A673 (cell line): ENCODE measurements around the gene CACNA2D4. TPM values are rescaled to one million over a fixed set of nuclear protein-coding genes. Genes with fewer than 3 reads are reported as not detected.

Experiments used
- BruUV-seq: library from RNA; stranded (reverse); fragments of 400-500 nt; replicated peaks from 2 replicates; lab custom pipeline; 2021; lab: Mats Ljungman, UMichigan
- CTCF ChIA-PET: fragments of 300-600 bp; sonication (Branson Sonifier 250); formaldehyde crosslinking; loops from one replicate; lab custom pipeline; 2022; ENCODE audit warnings: antibody characterized with exemption; lab: Charles Lee
- POLR2A ChIA-PET: fragments of 300-600 bp; sonication (Branson Sonifier 250); formaldehyde crosslinking; loops from one replicate; lab custom pipeline; 2022; ENCODE audit warnings: antibody characterized with exemption; ENCODE audit not compliant: low non-redundant PET; lab: Charles Lee
- DNase-seq: peaks from one replicate; pipeline ENCODE4 v3.0.0-alpha.2; 2015; ENCODE audit warnings: low spot score
- H3K27ac ChIP-seq: fragments of 200-600 bp; sonication (generic); 2 replicates; pipeline ENCODE4 v1.5.1; 2016; ENCODE audit warnings: mixed run types, low read depth, mild to moderate bottlenecking, mixed read lengths, antibody characterized with exemption, low read length; ENCODE audit not compliant: poor library complexity, severe bottlenecking
- H3K27me3 ChIP-seq: fragments of 200-600 bp; sonication (generic); replicated peaks from 2 replicates; pipeline ENCODE4 v1.6.1; 2017; ENCODE audit warnings: mixed run types, low read depth, mild to moderate bottlenecking, mixed read lengths, antibody characterized with exemption, low read length; ENCODE audit not compliant: insufficient read depth, poor library complexity
- H3K36me3 ChIP-seq: fragments of 200-600 bp; sonication (generic); 2 replicates; pipeline ENCODE4 v1.6.1; 2016; ENCODE audit warnings: mixed run types, mild to moderate bottlenecking, mixed read lengths, antibody characterized with exemption, low read length; ENCODE audit not compliant: insufficient read depth, poor library complexity, severe bottlenecking
- H3K4me1 ChIP-seq: fragments of 200-600 bp; sonication (generic); 2 replicates; pipeline ENCODE4 v1.6.1; 2017; ENCODE audit warnings: mixed run types, mild to moderate bottlenecking, mixed read lengths, antibody characterized with exemption, low read length; ENCODE audit not compliant: insufficient read depth, poor library complexity, severe bottlenecking
- H3K4me3 ChIP-seq: fragments of 200-600 bp; sonication (generic); 2 replicates; pipeline ENCODE4 v1.5.1; 2016; ENCODE audit warnings: low read depth, mixed run types, mild to moderate bottlenecking, mixed read lengths, low read length; ENCODE audit not compliant: poor library complexity, severe bottlenecking
- H3K9me3 ChIP-seq: fragments of 200-600 bp; sonication (generic); 2 replicates; pipeline ENCODE4 v1.6.1; 2016; ENCODE audit warnings: mixed run types, low read depth, mild to moderate bottlenecking, mixed read lengths, antibody characterized with exemption, low read length; ENCODE audit not compliant: poor library complexity, severe bottlenecking
- CTCF ChIP-seq: fragments of 300-800, 200-600 bp; sonication (generic); conservative IDR thresholded peaks from 2 replicates; pipeline ENCODE4 v1.5.1; 2017; ENCODE audit warnings: low read depth, mild to moderate bottlenecking, antibody characterized with exemption, low read length, moderate library complexity, mixed read lengths
- EZH2 ChIP-seq: fragments of 200-600 bp; sonication (generic); IDR thresholded peaks from 2 replicates; pipeline ENCODE4 v1.6.1; 2017; ENCODE audit warnings: borderline replicate concordance, low read depth, mild to moderate bottlenecking, mixed read lengths, antibody characterized with exemption, low read length; ENCODE audit not compliant: poor library complexity, severe bottlenecking
- intact Hi-C: fragments of 100-400 bp; cut with micrococcal nuclease; formaldehyde crosslinking; loops from one replicate; pipeline ENCODE4 v1.10.0; 2022; ENCODE audit not compliant: unreplicated experiment
- total RNA-seq: library from RNA; stranded (reverse); gene quantifications from 2 replicates; pipeline ENCODE4 v1.2.3, GENCODE V29; 2021

Gene CACNA2D4
- total RNA-seq, 1 experiment from 2014 or later = 0.41 TPM

- no TSS peak for BruUV-seq
- H3K27me3 ChIP-seq = no peaks in the 10 kb centered on the region
- CTCF ChIA-PET = no interaction called here
These were observed 89.6 kb downstream of the CACNA2D4 start for GRCh38 chr12:1828856-1829255.

GRCh38 chr12:1827826-1828805 lies 90.3 kb downstream of the CACNA2D4 start:
- Histone ChIP-seq H3K27me3 (no peaks in the 10 kb centered on the region), H3K4me1 (no peaks in the 10 kb centered on the region), H3K36me3 (no peaks in the 10 kb centered on the region), H3K27ac (no peak overlapping the region), H3K9me3 (no peaks in the 10 kb centered on the region), H3K4me3 (no peak overlapping the region)
- BruUV-seq = no TSS peak
- DNase-seq = no peak
- CTCF ChIA-PET = no interaction called here
- TF ChIP-seq EZH2 (no peak), CTCF (no peak)
- intact Hi-C loops = no loop called here
- POLR2A ChIA-PET = no interaction called here

More at GRCh38 chr12:1828856-1829255, 89.6 kb downstream of the CACNA2D4 start:
- TF ChIP-seq CTCF = no peak
- TF ChIP-seq EZH2 = no peak
- intact Hi-C loops = no loop called here
- Histone ChIP-seq H3K9me3 (no peaks in the 10 kb centered on the region), H3K27ac (no peak overlapping the region), H3K4me3 (no peak overlapping the region), H3K36me3 (no peaks in the 10 kb centered on the region), H3K4me1 (no peaks in the 10 kb centered on the region)
- POLR2A ChIA-PET = no interaction called here
- DNase-seq = no peak

DNA sequence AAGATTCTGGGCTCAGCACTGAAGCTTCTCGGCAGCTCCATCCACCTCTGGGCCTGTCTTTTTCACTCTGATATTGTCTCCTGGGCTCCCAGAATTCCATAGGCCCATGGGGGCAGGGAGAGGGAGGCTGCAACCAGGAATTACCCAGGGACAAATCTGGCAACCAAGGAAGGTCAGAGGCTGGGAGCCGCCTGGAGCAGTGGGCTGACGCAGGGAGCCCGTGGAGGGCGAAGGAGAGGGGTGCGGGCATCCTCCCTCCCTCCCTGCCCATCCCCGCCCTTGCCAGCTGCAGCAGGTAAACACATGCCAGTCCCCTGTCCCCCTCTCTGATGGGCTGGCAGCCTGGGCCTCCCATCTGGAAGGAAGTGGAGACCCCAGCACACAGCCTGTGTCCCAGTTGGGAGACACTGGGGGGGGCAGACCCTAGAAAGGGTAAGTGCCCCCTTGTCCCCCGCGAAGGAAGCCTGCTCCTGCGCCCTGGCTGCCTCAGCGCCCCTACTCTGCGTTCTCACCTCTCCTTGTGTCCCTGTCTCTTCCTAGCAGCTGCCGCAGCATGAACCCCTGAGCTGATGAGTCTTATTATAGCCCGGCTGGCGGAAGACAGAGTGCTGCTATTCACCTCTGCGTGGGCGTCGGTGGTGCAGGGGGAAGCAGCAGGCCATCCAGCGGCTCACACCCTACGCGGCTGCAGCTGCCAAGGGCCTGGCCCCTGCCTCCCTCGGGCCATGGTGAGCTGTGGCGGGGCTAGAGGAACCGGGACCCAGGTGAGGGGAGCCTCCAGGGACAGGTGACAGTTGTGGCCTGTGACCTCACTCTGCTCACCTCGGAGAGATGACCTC lies 91.4 kb downstream of the CACNA2D4 start:
- BruUV-seq = no TSS peak
- intact Hi-C loops = no loop called here
- ChIA-PET POLR2A (no interaction called here), CTCF (no interaction called here)
- TF ChIP-seq CTCF (no peak), EZH2 (no peak)
- no peak for DNase-seq
- Histone ChIP-seq H3K27ac (no peak overlapping the region), H3K9me3 (no peaks in the 10 kb centered on the region), H3K4me1 (no peaks in the 10 kb centered on the region), H3K27me3 (no peaks in the 10 kb centered on the region), H3K4me3 (no peak overlapping the region), H3K36me3 (no peaks in the 10 kb centered on the region)
